GM12878 (cell line): ENCODE measurements around the gene ALPK1.

ENCODE experiments used
- CHD1 ChIP-seq: IDR thresholded peaks from 2 replicates; pipeline ENCODE4 v1.6.1; 2012; ENCODE audit warnings: low read depth, low read length, improper control_type of control experiment
- CHD2 ChIP-seq: IDR thresholded peaks from 2 replicates; pipeline ENCODE4 v1.6.1; 2011; ENCODE audit warnings: low read depth, low read length, improper control_type of control experiment, borderline replicate concordance
- EP300 ChIP-seq, 2 experiments: fragments of 150-350 bp in 1 of 2; IDR thresholded peaks; 2 replicates each; pipeline ENCODE4 v1.6.1; 2011 to 2012; ENCODE audit warnings: low read depth in 2 of 2, low read length in 2 of 2, borderline replicate concordance in 1 of 2, improper control_type of control experiment in 1 of 2, inconsistent platforms in 1 of 2; ENCODE audit not compliant: control insufficient read depth in 1 of 2
- EZH2 ChIP-seq: IDR thresholded peaks from 2 replicates; pipeline ENCODE4 v1.6.1; 2012; ENCODE audit warnings: low read depth, mild to moderate bottlenecking, control low read depth, inconsistent platforms, low read length, borderline replicate concordance; ENCODE audit not compliant: control insufficient read depth
- HCFC1 ChIP-seq: fragments of 150-350 bp; IDR thresholded peaks from 2 replicates; pipeline ENCODE4 v1.6.1; 2014; ENCODE audit warnings: low read length
- MTA3 ChIP-seq: IDR thresholded peaks from 2 replicates; pipeline ENCODE4 v1.6.1; 2012; ENCODE audit warnings: low read length, inconsistent platforms, borderline replicate concordance
- POLR2A ChIP-seq: IDR thresholded peaks from 2 replicates; pipeline ENCODE4 v1.6.1; 2011; ENCODE audit warnings: low read depth, mild to moderate bottlenecking, low read length
- RFX5 ChIP-seq: IDR thresholded peaks from 2 replicates; pipeline ENCODE4 v1.6.1; 2011; ENCODE audit warnings: low read depth, low read length, improper control_type of control experiment
- SIN3A ChIP-seq: IDR thresholded peaks from 2 replicates; pipeline ENCODE4 v1.6.1; 2012; ENCODE audit warnings: low read depth, low read length, improper control_type of control experiment
- SREBF1 ChIP-seq: IDR thresholded peaks from 2 replicates; pipeline ENCODE4 v1.6.1; 2012; ENCODE audit warnings: mild to moderate bottlenecking, low read length
- ZNF274 ChIP-seq: IDR thresholded peaks from one replicate; pipeline ENCODE4 v1.8.0; 2011; ENCODE audit not compliant: insufficient read length, insufficient read depth
- ZNF384 ChIP-seq: IDR thresholded peaks from 2 replicates; pipeline ENCODE4 v1.6.1; 2012; ENCODE audit warnings: low read depth, mild to moderate bottlenecking, low read length, improper control_type of control experiment, borderline replicate concordance
- TF ChIP-seq, protein P1 (sequence below), 3 experiments: IDR thresholded peaks in 2 of 3; conservative IDR thresholded peaks in 1 of 3; 2 replicates each; pipeline ENCODE4 v1.5.1; 2011; ENCODE audit warnings: low read depth in 3 of 3, low read length in 3 of 3, mild to moderate bottlenecking in 3 of 3, control low read depth in 2 of 3, moderate library complexity in 2 of 3, inconsistent platforms in 1 of 3, mixed read lengths in 1 of 3; ENCODE audit not compliant: control insufficient read depth in 2 of 3, insufficient read depth in 1 of 3; ENCODE audit errors: extremely low read depth in 1 of 3
- TF ChIP-seq, protein P2 (sequence below): IDR thresholded peaks from 2 replicates; pipeline ENCODE4 v1.6.1; 2011; ENCODE audit warnings: borderline replicate concordance, low read depth, mild to moderate bottlenecking, moderate library complexity, low read length; ENCODE audit not compliant: insufficient read depth, poor library complexity, severe bottlenecking

DNA sequence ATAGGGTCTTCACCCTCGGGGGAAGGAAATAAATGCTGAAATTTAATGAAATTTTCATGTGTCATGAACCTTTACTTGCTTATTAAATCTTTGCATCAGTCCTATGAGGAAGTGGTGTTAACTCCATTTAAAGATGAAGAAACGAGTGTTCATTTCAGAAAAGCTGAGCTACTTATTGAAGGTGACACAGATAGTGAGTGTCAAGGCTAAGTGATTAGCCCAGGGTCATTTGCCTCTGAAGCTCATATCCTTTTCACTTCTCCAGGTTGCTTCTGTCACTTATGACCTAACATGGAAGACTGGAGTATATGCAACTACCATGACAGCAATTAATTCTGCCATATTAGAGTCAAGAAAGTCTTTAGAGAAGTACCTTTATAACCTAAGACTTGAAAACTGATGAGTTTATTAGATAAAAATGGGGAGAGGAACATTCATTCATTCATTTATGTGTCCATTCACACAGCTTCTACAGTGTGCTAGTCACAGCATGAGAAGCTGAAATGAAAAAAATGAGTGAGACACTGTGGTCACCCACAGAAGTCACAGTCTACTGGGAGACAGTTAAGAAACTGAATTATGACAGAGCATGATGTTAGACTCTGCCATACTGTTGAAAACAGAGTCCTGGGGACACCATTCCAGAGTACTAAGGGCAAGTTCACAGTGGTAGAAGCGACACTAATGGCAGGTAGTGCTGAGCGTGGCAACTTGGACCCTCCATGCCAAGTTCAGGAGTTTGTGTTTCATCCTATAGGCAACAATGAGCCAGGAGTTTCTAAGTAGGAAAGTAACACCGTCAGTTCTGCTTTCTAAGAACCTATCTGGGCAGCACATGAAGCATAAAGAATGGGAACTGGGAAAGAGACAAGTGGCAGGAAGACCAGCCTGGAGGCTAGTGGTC lies 21.3 kb downstream of the ALPK1 start:
- TF ChIP-seq, protein P1, sequence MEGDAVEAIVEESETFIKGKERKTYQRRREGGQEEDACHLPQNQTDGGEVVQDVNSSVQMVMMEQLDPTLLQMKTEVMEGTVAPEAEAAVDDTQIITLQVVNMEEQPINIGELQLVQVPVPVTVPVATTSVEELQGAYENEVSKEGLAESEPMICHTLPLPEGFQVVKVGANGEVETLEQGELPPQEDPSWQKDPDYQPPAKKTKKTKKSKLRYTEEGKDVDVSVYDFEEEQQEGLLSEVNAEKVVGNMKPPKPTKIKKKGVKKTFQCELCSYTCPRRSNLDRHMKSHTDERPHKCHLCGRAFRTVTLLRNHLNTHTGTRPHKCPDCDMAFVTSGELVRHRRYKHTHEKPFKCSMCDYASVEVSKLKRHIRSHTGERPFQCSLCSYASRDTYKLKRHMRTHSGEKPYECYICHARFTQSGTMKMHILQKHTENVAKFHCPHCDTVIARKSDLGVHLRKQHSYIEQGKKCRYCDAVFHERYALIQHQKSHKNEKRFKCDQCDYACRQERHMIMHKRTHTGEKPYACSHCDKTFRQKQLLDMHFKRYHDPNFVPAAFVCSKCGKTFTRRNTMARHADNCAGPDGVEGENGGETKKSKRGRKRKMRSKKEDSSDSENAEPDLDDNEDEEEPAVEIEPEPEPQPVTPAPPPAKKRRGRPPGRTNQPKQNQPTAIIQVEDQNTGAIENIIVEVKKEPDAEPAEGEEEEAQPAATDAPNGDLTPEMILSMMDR (IDR thresholded peaks at IDR 0.05 in 2 of 3, conservative IDR thresholded peaks at IDR 0.05 in 1 of 3; ENCODE audit: control insufficient read depth in 2 of 3, extremely low read depth in 1 of 3, insufficient read depth in 1 of 3, low read depth in 3 of 3, low read length in 3 of 3) = no peak
- TF ChIP-seq CHD1 = no peak
- no peak for TF ChIP-seq CHD2
- TF ChIP-seq MTA3 = peak; percentile 62; the same call in 1 of the 2 replicates
- no peak for TF ChIP-seq SREBF1
- TF ChIP-seq POLR2A = peak; percentile 66
- no peak for TF ChIP-seq EZH2
- TF ChIP-seq HCFC1 = no peak
- TF ChIP-seq ZNF384 = peak; percentile 88
- no peak for TF ChIP-seq SIN3A
- TF ChIP-seq, protein P2, sequence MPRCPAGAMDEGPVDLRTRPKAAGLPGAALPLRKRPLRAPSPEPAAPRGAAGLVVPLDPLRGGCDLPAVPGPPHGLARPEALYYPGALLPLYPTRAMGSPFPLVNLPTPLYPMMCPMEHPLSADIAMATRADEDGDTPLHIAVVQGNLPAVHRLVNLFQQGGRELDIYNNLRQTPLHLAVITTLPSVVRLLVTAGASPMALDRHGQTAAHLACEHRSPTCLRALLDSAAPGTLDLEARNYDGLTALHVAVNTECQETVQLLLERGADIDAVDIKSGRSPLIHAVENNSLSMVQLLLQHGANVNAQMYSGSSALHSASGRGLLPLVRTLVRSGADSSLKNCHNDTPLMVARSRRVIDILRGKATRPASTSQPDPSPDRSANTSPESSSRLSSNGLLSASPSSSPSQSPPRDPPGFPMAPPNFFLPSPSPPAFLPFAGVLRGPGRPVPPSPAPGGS = no peak
- TF ChIP-seq RFX5 = no peak
- TF ChIP-seq ZNF274 = no peak
- peak in 1 of 2 experiments; percentile 55; a peak in 1 of 4 replicates for TF ChIP-seq EP300 (IDR thresholded peaks at IDR 0.05; ENCODE audit: borderline replicate concordance in 1 of 2, control insufficient read depth in 1 of 2, low read depth in 2 of 2, low read length in 2 of 2)
